HG03565 (cell line): ENCODE results near the gene KCNE1.

Experiments used
- ATAC-seq: cut with Tn5 transposase; IDR thresholded peaks from one replicate; pipeline ENCODE4 v1.9.1; 2021; ENCODE audit warnings: mild to moderate bottlenecking, moderate library complexity; ENCODE audit not compliant: unreplicated experiment

The KCNE1 gene

DNA sequence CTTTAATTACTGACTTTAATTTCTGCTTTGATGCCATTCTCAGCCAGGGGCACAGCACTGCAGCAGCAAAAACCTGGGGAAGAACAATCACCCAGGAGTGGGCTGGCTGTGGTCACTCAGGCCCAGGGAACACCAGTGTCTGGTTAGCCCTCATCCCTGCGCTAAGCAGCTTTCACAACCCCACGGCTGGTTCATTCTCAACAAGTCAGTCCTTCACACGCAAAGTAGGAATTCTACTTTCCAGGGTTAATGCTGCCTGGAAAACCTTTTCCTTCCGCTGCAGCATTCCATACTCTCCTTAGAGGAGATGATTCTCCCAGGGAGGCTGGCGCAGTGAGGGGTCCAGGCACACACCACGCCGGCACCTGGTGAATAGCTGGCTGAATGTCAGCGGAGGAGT, 24.3 kb upstream of the KCNE1 start:
- ATAC-seq: no peak

- ATAC-seq: no peak
Measured at GRCh38 chr21:34535886-34536285, 23.9 kb upstream of the KCNE1 start.

- no peak for ATAC-seq
Measured at GRCh38 chr21:34534522-34534921, 22.5 kb upstream of the KCNE1 start.

- ATAC-seq: no peak
Measured at GRCh38 chr21:34533938-34534337, 21.9 kb upstream of the KCNE1 start.

DNA sequence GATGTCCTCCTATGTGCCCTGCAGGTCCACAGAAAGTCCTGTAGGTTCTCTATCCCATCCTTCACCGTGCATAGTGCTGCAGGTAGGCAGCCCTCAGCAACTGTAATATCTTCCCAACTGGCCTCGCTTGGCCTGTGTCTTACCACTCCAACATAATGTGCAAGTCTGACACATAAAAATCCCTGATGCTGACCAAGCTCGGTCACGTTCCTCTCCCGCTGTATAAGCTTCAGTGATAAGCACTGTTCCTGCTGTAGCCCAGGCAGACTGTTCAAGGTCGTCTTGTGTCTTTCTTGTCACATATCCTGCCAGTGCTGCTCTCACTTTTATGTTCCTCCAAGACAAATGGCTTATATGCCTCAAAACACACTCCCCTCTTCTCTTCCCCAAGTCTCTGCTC, 19.4 kb upstream of the KCNE1 start:
- ATAC-seq: no peak

DNA sequence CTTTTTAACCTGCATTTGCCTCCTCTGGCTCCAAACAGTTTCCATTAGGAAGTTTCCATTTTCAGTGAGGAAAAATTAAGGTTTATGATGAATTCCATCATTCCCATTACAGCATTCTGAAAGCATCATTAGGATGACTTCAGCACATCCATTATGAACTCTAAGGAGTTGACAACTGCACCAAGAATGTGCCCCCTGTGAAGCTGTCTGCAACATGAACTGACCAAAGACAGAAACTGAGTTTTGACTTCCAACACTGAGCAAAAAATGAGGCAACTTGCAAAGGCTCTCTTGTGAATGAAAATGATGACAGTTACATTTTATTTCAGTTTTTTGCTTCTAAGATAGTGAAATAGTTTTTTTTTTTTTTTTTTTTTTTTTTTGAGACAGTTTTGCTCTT, 18.3 kb upstream of the KCNE1 start:
- no peak for ATAC-seq

DNA sequence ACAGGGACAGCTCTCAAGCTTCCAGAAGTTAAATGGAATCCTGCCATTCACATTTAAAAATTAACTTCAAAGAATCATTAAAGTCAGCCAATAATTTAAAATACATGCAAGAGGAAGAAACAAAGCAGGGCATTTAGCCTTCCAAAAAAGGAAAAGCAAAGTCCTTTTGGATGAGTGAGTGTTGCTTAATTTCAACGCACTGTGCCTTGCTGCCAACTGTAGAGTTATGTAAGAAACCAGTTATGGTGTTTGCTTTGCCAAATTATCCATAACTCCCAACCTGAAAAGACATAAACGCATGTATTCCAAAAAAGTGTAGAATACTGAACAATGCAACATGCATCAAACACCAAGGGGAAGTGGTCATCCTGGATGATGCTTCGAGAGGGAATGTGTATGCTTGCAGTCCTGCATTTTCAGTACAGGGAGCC, 16.1 kb upstream of the KCNE1 start:
- ATAC-seq: no peak

GRCh38 chr21:34526618-34527290, 14.7 kb upstream of the KCNE1 start:
- no peak for ATAC-seq

- ATAC-seq: no peak
Measured at GRCh38 chr21:34526241-34526617, 14.2 kb upstream of the KCNE1 start.

GRCh38 chr21:34524646-34525601, 12.9 kb upstream of the KCNE1 start:
- no peak for ATAC-seq

DNA sequence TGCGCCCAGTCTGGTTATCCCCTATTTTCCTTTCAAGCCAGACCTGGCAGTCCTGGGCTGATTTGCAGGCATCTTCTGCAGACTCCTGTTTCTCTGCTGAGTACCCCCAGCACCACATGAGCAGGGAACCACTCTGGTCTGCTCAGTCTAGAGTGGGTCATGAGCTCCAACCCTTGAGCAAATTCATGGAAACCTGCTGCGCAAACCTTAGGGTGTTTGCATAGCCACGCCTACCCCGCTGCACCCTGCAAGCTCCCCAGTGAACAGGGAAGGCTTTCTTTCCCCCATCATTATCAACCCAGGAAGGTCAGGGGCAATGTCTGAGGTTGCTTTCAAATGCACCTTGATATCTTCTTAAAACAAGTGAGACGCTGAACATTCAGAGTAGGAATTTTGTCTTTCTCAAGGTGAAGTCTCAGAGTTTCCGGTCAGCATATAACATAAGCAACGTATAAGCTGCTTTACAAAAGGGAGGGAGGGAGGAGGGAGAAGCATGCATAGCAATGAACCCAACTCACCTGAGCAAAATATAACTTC, 11.1 kb upstream of the KCNE1 start:
- ATAC-seq: no peak

- ATAC-seq: no peak
Measured at GRCh38 chr21:34522284-34522683, 10.3 kb upstream of the KCNE1 start.

DNA sequence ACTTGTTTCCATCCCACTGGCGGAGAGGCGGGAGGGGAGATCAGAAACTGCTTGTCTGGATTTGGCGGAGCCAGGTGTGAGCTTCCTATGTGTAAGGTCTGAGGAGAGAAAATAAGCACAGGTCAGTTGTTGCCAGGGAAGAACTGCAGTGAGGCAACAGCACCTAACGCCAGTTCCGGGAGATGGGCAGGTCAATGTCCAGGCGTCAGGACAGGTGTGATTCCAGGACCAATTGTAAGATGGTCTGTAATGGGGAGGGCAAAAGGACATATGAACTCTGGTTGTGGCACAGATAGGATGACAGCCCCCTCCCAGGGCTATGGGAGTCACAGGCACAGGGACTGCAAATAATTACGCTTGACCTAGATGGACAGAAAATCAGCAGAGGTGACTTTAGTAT, 9.6 kb upstream of the KCNE1 start:
- no peak for ATAC-seq

DNA sequence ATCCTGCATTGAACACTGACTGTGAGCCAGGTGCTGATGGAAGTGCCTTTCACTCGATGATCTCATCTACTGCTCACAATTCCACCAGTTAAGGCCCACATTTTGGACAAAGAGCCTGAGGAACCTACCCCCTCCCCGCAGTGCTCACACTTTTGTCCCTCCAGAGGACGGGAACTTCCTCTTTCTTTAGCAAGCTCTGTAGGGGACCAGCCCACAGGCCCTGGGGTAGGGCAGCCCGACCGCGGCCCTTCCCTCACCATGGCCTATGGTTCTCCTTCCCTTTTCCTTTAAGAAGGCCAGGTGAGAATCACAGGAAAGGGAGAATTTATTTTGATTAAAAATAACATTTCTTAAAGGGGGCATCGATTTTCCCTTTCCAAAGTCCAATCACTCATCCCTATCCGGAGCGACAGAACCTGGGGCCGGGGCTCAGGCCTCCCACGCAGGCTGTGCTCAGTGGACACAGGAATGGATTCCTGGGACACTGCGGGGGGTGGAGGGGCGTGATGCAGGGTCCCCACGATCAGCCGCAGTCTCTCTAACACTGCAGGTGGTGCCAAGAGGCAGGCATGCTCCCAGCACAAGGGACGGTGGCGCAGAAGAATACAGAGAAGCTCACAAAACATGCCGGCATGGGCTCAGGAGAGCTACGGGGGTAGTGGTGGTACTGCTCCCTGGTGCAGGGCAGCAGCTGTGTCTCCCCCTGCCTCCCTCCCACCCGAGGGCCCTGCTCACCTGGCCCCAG, 8.9 kb upstream of the KCNE1 start:
- no peak for ATAC-seq

GRCh38 chr21:34520281-34520680, 8.3 kb upstream of the KCNE1 start:
- no peak for ATAC-seq

- no peak for ATAC-seq
Measured at GRCh38 chr21:34519694-34520093, 7.7 kb upstream of the KCNE1 start.

- no peak for ATAC-seq
Measured at GRCh38 chr21:34519016-34519415, 7.0 kb upstream of the KCNE1 start.

DNA sequence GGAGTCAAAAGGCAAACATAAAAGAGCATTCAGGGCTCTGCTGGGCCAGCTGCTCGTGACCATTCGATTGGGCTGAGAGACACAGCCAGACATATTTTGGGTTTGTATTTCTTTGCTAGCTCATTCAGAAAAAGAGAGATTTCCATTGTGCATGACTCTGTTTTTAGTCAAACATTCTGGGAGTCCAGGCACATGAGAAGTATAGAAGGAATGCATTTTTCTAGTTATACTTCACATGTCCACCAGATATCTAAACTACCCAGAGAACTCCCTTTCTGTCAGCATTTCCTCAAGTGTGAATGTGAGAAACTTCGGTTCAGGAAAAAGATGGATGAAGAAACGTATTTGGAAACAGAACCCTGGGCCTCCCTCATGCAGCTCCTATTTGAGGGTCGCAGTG, 6.3 kb upstream of the KCNE1 start:
- no peak for ATAC-seq

GRCh38 chr21:34517491-34518245, 5.7 kb upstream of the KCNE1 start:
- ATAC-seq: no peak

GRCh38 chr21:34517039-34517438, 5.0 kb upstream of the KCNE1 start:
- no peak for ATAC-seq
